CD14-positive monocyte (primary cell): Measurements from ENCODE around the gene SCAF11. TPM values are rescaled to one million over a fixed set of nuclear protein-coding genes. Genes with fewer than 3 reads are reported as not detected.

Experiments
- DNase-seq, 3 donors: peaks; one replicate each; pipeline ENCODE4 v3.0.0-alpha.2; 2011 to 2022
- H2AFZ ChIP-seq: 2 replicates; pipeline ENCODE4 v1.6.0; 2012; ENCODE audit warnings: mild to moderate bottlenecking, low read depth, low read length, inconsistent platforms; ENCODE audit not compliant: insufficient read depth, poor library complexity, severe bottlenecking
- H3K27ac ChIP-seq, 2 donors: 1 replicate in 1 of 2; 2 replicates in 1 of 2; pipeline ENCODE4 v1.5.1; 2012 to 2013; ENCODE audit warnings: low read length in 2 of 2, control low read depth in 1 of 2, inconsistent platforms in 1 of 2, low read depth in 1 of 2, mild to moderate bottlenecking in 1 of 2
- H3K27me3 ChIP-seq, 2 donors: one replicate each; pipeline versions ENCODE4 v1.6.0 to v1.6.1; 2011 to 2013; ENCODE audit warnings: low read length in 2 of 2; ENCODE audit not compliant: control insufficient read depth in 2 of 2, insufficient read depth in 2 of 2
- H3K36me3 ChIP-seq, 2 donors: replicated peaks in 1 of 2; 1 replicate in 1 of 2; 2 replicates in 1 of 2; pipeline versions ENCODE4 v1.5.1 to v1.6.1; 2012 to 2013; ENCODE audit warnings: low read length in 2 of 2, control low read depth in 1 of 2, inconsistent platforms in 1 of 2, mild to moderate bottlenecking in 1 of 2; ENCODE audit not compliant: insufficient read depth in 2 of 2, control insufficient read depth in 1 of 2
- H3K4me1 ChIP-seq, 2 donors: 1 replicate in 1 of 2; 2 replicates in 1 of 2; pipeline versions ENCODE4 v1.5.1 to v1.6.1; 2012 to 2013; ENCODE audit warnings: low read length in 2 of 2, control low read depth in 1 of 2, inconsistent platforms in 1 of 2, mild to moderate bottlenecking in 1 of 2, moderate library complexity in 1 of 2; ENCODE audit not compliant: insufficient read depth in 2 of 2, control insufficient read depth in 1 of 2
- H3K4me2 ChIP-seq: replicated peaks from 2 replicates; pipeline ENCODE3; 2012; ENCODE audit warnings: low read length, moderate library complexity, mild to moderate bottlenecking; ENCODE audit not compliant: poor library complexity, severe bottlenecking; ENCODE audit errors: extremely low read depth
- H3K4me3 ChIP-seq, 3 experiments: fragments of 200-600 bp in 1 of 3; sonication (generic) in 1 of 3; replicated peaks in 1 of 3; 1 replicate in 2 of 3; 2 replicates in 1 of 3; pipeline ENCODE4 v1.5.1; 2011 to 2013; ENCODE audit warnings: low read length in 3 of 3, mild to moderate bottlenecking in 3 of 3, control low read depth in 2 of 3, low read depth in 2 of 3, inconsistent platforms in 1 of 3, moderate library complexity in 1 of 3
- H3K79me2 ChIP-seq: 2 replicates; pipeline ENCODE4 v1.6.0; 2012; ENCODE audit warnings: mild to moderate bottlenecking, control low read depth, inconsistent platforms, low read length, moderate library complexity; ENCODE audit not compliant: insufficient read depth
- H3K9ac ChIP-seq: 2 replicates; pipeline ENCODE4 v1.6.0; 2017; ENCODE audit warnings: low read length, mild to moderate bottlenecking; ENCODE audit not compliant: insufficient read depth, poor library complexity, severe bottlenecking
- H3K9me3 ChIP-seq, 2 donors: replicated peaks in 1 of 2; 1 replicate in 1 of 2; 2 replicates in 1 of 2; pipeline versions ENCODE4 v1.5.1 to v1.6.1; 2012 to 2013; ENCODE audit warnings: low read length in 2 of 2, control low read depth in 1 of 2; ENCODE audit not compliant: control insufficient read depth in 1 of 2, insufficient read depth in 1 of 2
- H4K20me1 ChIP-seq: 2 replicates; pipeline ENCODE4 v1.6.0; 2012; ENCODE audit warnings: mild to moderate bottlenecking, low read length, control low read depth, moderate library complexity; ENCODE audit not compliant: insufficient read depth
- H3K27ac Mint-ChIP-seq, 7 donors: one replicate each; pipeline ENCODE4 v1.8.0; 2020; ENCODE audit warnings: mild to moderate bottlenecking in 7 of 7, mixed read lengths in 7 of 7, moderate library complexity in 6 of 7, inconsistent platforms in 2 of 7
- H3K27me3 Mint-ChIP-seq, 3 donors: one replicate each; pipeline ENCODE4 v1.8.0; 2021 to 2022; ENCODE audit warnings: low read depth in 3 of 3, mild to moderate bottlenecking in 3 of 3, mixed read lengths in 3 of 3, moderate library complexity in 3 of 3, inconsistent platforms in 1 of 3
- H3K36me3 Mint-ChIP-seq, 2 donors: one replicate each; pipeline ENCODE4 v1.8.0; 2020; ENCODE audit warnings: mixed read lengths in 2 of 2, inconsistent platforms in 1 of 2, mild to moderate bottlenecking in 1 of 2
- H3K4me1 Mint-ChIP-seq: one replicate; pipeline ENCODE4 v1.8.0; 2020; ENCODE audit warnings: mild to moderate bottlenecking, mixed read lengths
- H3K4me3 Mint-ChIP-seq, 2 donors: one replicate each; pipeline ENCODE4 v1.8.0; 2020; ENCODE audit warnings: mild to moderate bottlenecking in 2 of 2, mixed read lengths in 2 of 2, moderate library complexity in 1 of 2
- H3K9me3 Mint-ChIP-seq, 7 donors: one replicate each; pipeline ENCODE4 v1.8.0; 2020 to 2022; ENCODE audit warnings: mixed read lengths in 7 of 7, mild to moderate bottlenecking in 6 of 7, moderate library complexity in 6 of 7, inconsistent platforms in 2 of 7
- CTCF ChIP-seq: fragments of 200-600 bp; IDR thresholded peaks from one replicate; pipeline ENCODE4 v1.8.0; 2022; ENCODE audit warnings: antibody characterized with exemption, mild to moderate bottlenecking
- WGBS: methylation state at CpG from one replicate; pipeline ENCODE4 v1.1.5; 2013; ENCODE audit warnings: missing lambda C conversion rate; ENCODE audit not compliant: insufficient coverage; 5-methylcytosine and 5-hydroxymethylcytosine counted together
- intact Hi-C, 2 donors: fragments of 100-400 bp; cut with micrococcal nuclease; formaldehyde crosslinking; loops; one replicate each; pipeline versions ENCODE4 v1.15.0 to v1.15.1; 2023
- polyA plus RNA-seq, 3 donors: library from polyadenylated mRNA; depleted of rRNA in 1 of 3; unstranded in 2 of 3; stranded (reverse) in 1 of 3; fragments of 300-500 nt in 2 of 3; fragments of >200 nt in 1 of 3; fragmentation: Illumina TruSeq in 2 of 3; gene quantifications; 1 replicate in 2 of 3; 2 replicates in 1 of 3; pipeline ENCODE4 v1.2.3, GENCODE V29; 2012 to 2021

SCAF11 gene
- polyA plus RNA-seq, 3 donors = 32.6 to 73.4 (median 56.1) TPM

- Histone ChIP-seq H2AFZ (no peak overlapping the region), H3K27ac (no peak overlapping the region), H3K36me3 (peaks cover 69 to 96% of the 10 kb centered on the region in 2 donors), H4K20me1 (peaks cover 61% of the 10 kb centered on the region), H3K79me2 (peaks cover 9% of the 10 kb centered on the region), H3K4me3 (no peak overlapping the region), H3K9me3 (no peaks in the 10 kb centered on the region), H3K9ac (no peak overlapping the region), H3K4me1 (no peaks in the 10 kb centered on the region), H3K4me2 (no peak overlapping the region), H3K27me3 (no peaks in the 10 kb centered on the region)
- peak overlapping the region in 1 of 7 donors; percentile 32 for H3K27ac Mint-ChIP-seq
- DNase-seq = no peak
- no peaks in the 10 kb centered on the region for H3K4me1 Mint-ChIP-seq
- no CpG with 5 or more reads among the region's 2 CpGs for WGBS
- TF ChIP-seq CTCF = no peak
- intact Hi-C loops = no loop called here
- no peak overlapping the region for H3K4me3 Mint-ChIP-seq
- peaks cover 61 to 72% of the 10 kb centered on the region in 2 donors for H3K36me3 Mint-ChIP-seq
- peaks cover 0 to 2% (median 0%) of the 10 kb centered on the region in 3 donors for H3K27me3 Mint-ChIP-seq
- H3K9me3 Mint-ChIP-seq = no peaks in the 10 kb centered on the region
Measured at GRCh38 chr12:45939759-45940158, 50.6 kb downstream of the SCAF11 start.

- no peak for DNase-seq
- Histone ChIP-seq H3K9ac (no peak overlapping the region), H2AFZ (no peak overlapping the region), H3K27ac (no peak overlapping the region), H3K4me1 (no peaks in the 10 kb centered on the region), H4K20me1 (peaks cover 49% of the 10 kb centered on the region), H3K36me3 (peaks cover 63 to 96% of the 10 kb centered on the region in 2 donors), H3K9me3 (no peaks in the 10 kb centered on the region), H3K79me2 (peaks cover 5% of the 10 kb centered on the region), H3K27me3 (no peaks in the 10 kb centered on the region), H3K4me2 (no peak overlapping the region), H3K4me3 (no peak overlapping the region)
- Mint-ChIP-seq H3K4me1 (no peaks in the 10 kb centered on the region), H3K36me3 (peaks cover 56 to 69% of the 10 kb centered on the region in 2 donors), H3K4me3 (no peak overlapping the region), H3K27me3 (peaks cover 0 to 2% (median 0%) of the 10 kb centered on the region in 3 donors), H3K27ac (no peak overlapping the region), H3K9me3 (no peaks in the 10 kb centered on the region)
- WGBS = no CpG with 5 or more reads among the region's 2 CpGs
- TF ChIP-seq CTCF = no peak
- intact Hi-C loops = no loop called here
Measured at GRCh38 chr12:45938566-45938965, 51.8 kb downstream of the SCAF11 start.
